GM04503 (cell line): ENCODE data around the gene PLXNA1.

Source experiments
- DNase-seq: peaks from one replicate; pipeline ENCODE4 v3.0.0-alpha.2; 2012; ENCODE audit warnings: low read depth

PLXNA1 gene

GRCh38 chr3:126952983-126953660 is 29.8 kb upstream of the PLXNA1 start:
- no peak for DNase-seq

GRCh38 chr3:126954141-126954842 is 28.6 kb upstream of the PLXNA1 start:
- DNase-seq, result no peak

- DNase-seq, result no peak
These were observed 27.7 kb upstream of the PLXNA1 start for GRCh38 chr3:126955004-126955790.

- DNase-seq, result no peak
These were observed 26.6 kb upstream of the PLXNA1 start for GRCh38 chr3:126956361-126956760.

- no peak for DNase-seq
These were observed 25.9 kb upstream of the PLXNA1 start for GRCh38 chr3:126956866-126957650.

- no peak for DNase-seq
These were observed 24.9 kb upstream of the PLXNA1 start for GRCh38 chr3:126957776-126958637.

- DNase-seq, result no peak
These were observed 24.3 kb upstream of the PLXNA1 start for GRCh38 chr3:126958638-126959085.

- DNase-seq, result no peak
These were observed 23.6 kb upstream of the PLXNA1 start for GRCh38 chr3:126959136-126959920.

- DNase-seq, result peak; percentile 43
These were observed 22.9 kb upstream of the PLXNA1 start for GRCh38 chr3:126959921-126960603.

GRCh38 chr3:126960604-126960995 is 22.3 kb upstream of the PLXNA1 start:
- DNase-seq, result no peak

GRCh38 chr3:126961191-126961790 is 21.6 kb upstream of the PLXNA1 start:
- DNase-seq, result peak; percentile 67

GRCh38 chr3:126961791-126962461 is 21.0 kb upstream of the PLXNA1 start:
- DNase-seq, result no peak

- no peak for DNase-seq
These were observed 20.2 kb upstream of the PLXNA1 start for GRCh38 chr3:126962756-126963155.

GRCh38 chr3:126963261-126964190 is 19.4 kb upstream of the PLXNA1 start:
- DNase-seq, result no peak

- no peak for DNase-seq
These were observed 18.7 kb upstream of the PLXNA1 start for GRCh38 chr3:126964261-126964660.

- DNase-seq, result no peak
These were observed 18.0 kb upstream of the PLXNA1 start for GRCh38 chr3:126964950-126965349.

GRCh38 chr3:126965526-126966080 is 17.3 kb upstream of the PLXNA1 start:
- no peak for DNase-seq
